HG03095 (cell line): ENCODE measurements around the gene STK4.
"Not testable (repeated sequence)": the region's sequence is repeated elsewhere in the genome, so short reads cannot be mapped to it uniquely, and the experiment has no call there.

Experiments
- ATAC-seq: cut with Tn5 transposase; IDR thresholded peaks from one replicate; pipeline ENCODE4 v1.9.1; 2021; ENCODE audit warnings: moderate library complexity; ENCODE audit not compliant: unreplicated experiment

STK4 gene

GRCh38 chr20:45052698-45053429 lies 86.6 kb downstream of the STK4 start:
- peak; percentile 50 for ATAC-seq

- ATAC-seq: no peak
These were observed 87.4 kb downstream of the STK4 start for GRCh38 chr20:45053430-45054351.

- no peak for ATAC-seq
These were observed 88.7 kb downstream of the STK4 start for GRCh38 chr20:45055056-45055455.

- no peak for ATAC-seq
These were observed 90.3 kb downstream of the STK4 start for GRCh38 chr20:45056473-45057173.

GRCh38 chr20:45058168-45058850 lies 92.0 kb downstream of the STK4 start:
- no peak for ATAC-seq

GRCh38 chr20:45059022-45059728 lies 92.9 kb downstream of the STK4 start:
- ATAC-seq: no peak

- no peak for ATAC-seq
These were observed 94.0 kb downstream of the STK4 start for GRCh38 chr20:45060294-45060693.

GRCh38 chr20:45061244-45061643 lies 94.9 kb downstream of the STK4 start:
- ATAC-seq: no peak

- ATAC-seq: not testable (repeated sequence)
These were observed 96.8 kb downstream of the STK4 start for GRCh38 chr20:45063107-45063506.

- ATAC-seq: no peak
These were observed 98.5 kb downstream of the STK4 start for GRCh38 chr20:45064812-45065211.

GRCh38 chr20:45066372-45066771 lies 100.1 kb downstream of the STK4 start:
- ATAC-seq: no peak

- no peak for ATAC-seq
These were observed 100.8 kb downstream of the STK4 start for GRCh38 chr20:45067087-45067486.

GRCh38 chr20:45067558-45067957 lies 101.2 kb downstream of the STK4 start:
- ATAC-seq: no peak

GRCh38 chr20:45069261-45069660 lies 102.9 kb downstream of the STK4 start:
- no peak for ATAC-seq

- no peak for ATAC-seq
These were observed 104.8 kb downstream of the STK4 start for GRCh38 chr20:45070932-45071632.

GRCh38 chr20:45072066-45072465 lies 105.8 kb downstream of the STK4 start:
- no peak for ATAC-seq

- no peak for ATAC-seq
These were observed 106.9 kb downstream of the STK4 start for GRCh38 chr20:45073221-45073620.

- no peak for ATAC-seq
These were observed 111.2 kb downstream of the STK4 start for GRCh38 chr20:45077559-45077958.

GRCh38 chr20:45080867-45081624 lies 114.7 kb downstream of the STK4 start:
- ATAC-seq: no peak
